IMR-90 (cell line): ENCODE measurements around the gene AHI1. TPM values are rescaled to one million over a fixed set of nuclear protein-coding genes. Genes with fewer than 3 reads are reported as not detected.

ENCODE experiments used
- ATAC-seq: fragments of 200-7000 bp; cut with Tn5 transposase; 2 replicates; pipeline ENCODE4 v1.9.1; 2020; ENCODE audit warnings: low read depth, mild to moderate bottlenecking, moderate library complexity
- BruUV-seq: library from RNA; stranded (reverse); fragments of 400-500 nt; replicated peaks from 2 replicates; lab custom pipeline; 2021; lab: Mats Ljungman, UMichigan
- CTCF ChIA-PET: fragments of 300-600 bp; formaldehyde crosslinking; extraction: SDS; loops from one replicate; lab custom pipeline; 2021; ENCODE audit warnings: antibody characterized with exemption; lab: Yijun Ruan, JAX
- POLR2A ChIA-PET: fragments of 300-600 bp; sonication (Branson Sonifier 250); formaldehyde crosslinking; loops from one replicate; lab custom pipeline; 2022; ENCODE audit warnings: antibody characterized with exemption; ENCODE audit not compliant: unreplicated experiment; lab: Charles Lee
- DNase-seq: peaks from one replicate; pipeline ENCODE4 v3.0.0; 2013
- H2AFZ ChIP-seq: replicated peaks from 2 replicates; pipeline ENCODE3; 2013; ENCODE audit warnings: low read length, mild to moderate bottlenecking; ENCODE audit not compliant: poor library complexity
- H2AK5ac ChIP-seq: 2 replicates; pipeline ENCODE4 v1.6.1; 2013; ENCODE audit warnings: low read depth, low read length, inconsistent platforms
- H2AK9ac ChIP-seq: replicated peaks from 2 replicates; pipeline ENCODE3; 2013; ENCODE audit warnings: mild to moderate bottlenecking, low read depth, low read length, moderate library complexity; ENCODE audit not compliant: poor library complexity
- H2BK120ac ChIP-seq: 2 replicates; pipeline ENCODE4 v1.6.1; 2013; ENCODE audit warnings: low read depth, low read length, inconsistent platforms
- H2BK15ac ChIP-seq: 3 replicates; pipeline ENCODE4 v1.6.1; 2013; ENCODE audit warnings: low read depth, low read length, inconsistent platforms
- H2BK20ac ChIP-seq: 2 replicates; pipeline ENCODE4 v1.6.1; 2013; ENCODE audit warnings: low read depth, mild to moderate bottlenecking, inconsistent platforms, low read length, moderate library complexity
- H2BK5ac ChIP-seq: 2 replicates; pipeline ENCODE4 v1.6.1; 2013; ENCODE audit warnings: mild to moderate bottlenecking, low read depth, low read length, inconsistent platforms; ENCODE audit not compliant: poor library complexity, severe bottlenecking
- H3K14ac ChIP-seq: replicated peaks from 2 replicates; pipeline ENCODE4 v1.6.1; 2013; ENCODE audit warnings: low read depth, low read length, inconsistent platforms
- H3K18ac ChIP-seq: 2 replicates; pipeline ENCODE4 v1.6.1; 2013; ENCODE audit warnings: low read depth, low read length, control low read depth
- H3K23ac ChIP-seq: 2 replicates; pipeline ENCODE4 v1.6.1; 2013; ENCODE audit warnings: low read depth, low read length, inconsistent platforms
- H3K27ac ChIP-seq: 2 replicates; pipeline ENCODE4 v1.5.1; 2013; ENCODE audit warnings: mild to moderate bottlenecking, control low read depth, low read length; ENCODE audit not compliant: insufficient read depth
- H3K27me3 ChIP-seq: 2 replicates; pipeline ENCODE4 v1.6.1; 2013; ENCODE audit warnings: low read length; ENCODE audit not compliant: control insufficient read depth, insufficient read depth
- H3K36me3 ChIP-seq: 2 replicates; pipeline ENCODE4 v1.6.1; 2013; ENCODE audit warnings: low read length, mixed read lengths; ENCODE audit not compliant: control insufficient read depth, insufficient read depth
- H3K4ac ChIP-seq: 2 replicates; pipeline ENCODE4 v1.6.1; 2013; ENCODE audit warnings: low read depth, low read length, inconsistent platforms
- H3K4me1 ChIP-seq: 2 replicates; pipeline ENCODE4 v1.6.1; 2013; ENCODE audit warnings: low read length, mixed read lengths; ENCODE audit not compliant: control insufficient read depth, insufficient read depth
- H3K4me2 ChIP-seq: 2 replicates; pipeline ENCODE4 v1.6.1; 2013; ENCODE audit warnings: low read depth, mild to moderate bottlenecking, control low read depth, low read length, moderate library complexity
- H3K4me3 ChIP-seq: 2 replicates; pipeline ENCODE4 v1.5.1; 2013; ENCODE audit warnings: low read depth, mild to moderate bottlenecking, control low read depth, low read length, moderate library complexity; ENCODE audit not compliant: insufficient read depth
- H3K56ac ChIP-seq: 2 replicates; pipeline ENCODE4 v1.6.1; 2013; ENCODE audit warnings: low read length, inconsistent platforms; ENCODE audit not compliant: insufficient read depth; ENCODE audit errors: extremely low read depth
- H3K79me1 ChIP-seq, 2 experiments: 2 replicates each; pipeline ENCODE4 v1.6.1; 2013; ENCODE audit warnings: low read length in 2 of 2, inconsistent platforms in 1 of 2, low read depth in 1 of 2
- H3K9ac ChIP-seq: 2 replicates; pipeline ENCODE4 v1.6.1; 2013; ENCODE audit warnings: low read depth, low read length, control low read depth
- H3K9me1 ChIP-seq: 2 replicates; pipeline ENCODE4 v1.6.1; 2013; ENCODE audit warnings: low read length, inconsistent platforms; ENCODE audit not compliant: insufficient read depth
- H3K9me3 ChIP-seq: 2 replicates; pipeline ENCODE4 v1.6.1; 2013; ENCODE audit warnings: low read length; ENCODE audit not compliant: control insufficient read depth, insufficient read depth
- H4K20me1 ChIP-seq: 2 replicates; pipeline ENCODE4 v1.6.1; 2013; ENCODE audit warnings: low read length, inconsistent platforms; ENCODE audit not compliant: insufficient read depth
- H4K5ac ChIP-seq: 2 replicates; pipeline ENCODE4 v1.6.1; 2013; ENCODE audit warnings: mild to moderate bottlenecking, low read depth, low read length, control low read depth
- H4K8ac ChIP-seq, 2 experiments: 2 replicates each; pipeline ENCODE4 v1.6.1; 2013; ENCODE audit warnings: low read depth in 2 of 2, low read length in 2 of 2, control low read depth in 1 of 2, inconsistent platforms in 1 of 2
- H4K91ac ChIP-seq: 2 replicates; pipeline ENCODE4 v1.6.1; 2013; ENCODE audit warnings: low read depth, low read length, inconsistent platforms; ENCODE audit not compliant: insufficient read depth
- MAZ ChIP-seq: IDR thresholded peaks from 2 replicates; pipeline ENCODE4 v1.6.1; 2012; ENCODE audit warnings: low read depth, mild to moderate bottlenecking, low read length, improper control_type of control experiment, moderate library complexity, borderline replicate concordance
- NFE2L2 ChIP-seq: fragments of 150-350 bp; IDR thresholded peaks from 2 replicates; pipeline ENCODE4 v1.6.1; 2016; ENCODE audit warnings: low read depth, mild to moderate bottlenecking, low read length
- dilution Hi-C: fragments of 300-500 bp; cut with HindIII; formaldehyde crosslinking; loops from one replicate; pipeline ENCODE4 v1.14.3; 2018; ENCODE audit warnings: low sequenced_read_pairs; ENCODE audit not compliant: unreplicated experiment
- in situ Hi-C: fragments of 300-500 bp; cut with MboI; formaldehyde crosslinking; loops from 3 replicates; pipeline ENCODE4 v1.14.3; 2019; ENCODE audit warnings: low sequenced_read_pairs, inconsistent platforms, mixed read lengths
- intact Hi-C: fragments of 100-400 bp; cut with micrococcal nuclease; formaldehyde crosslinking; loops from 2 replicates; pipeline ENCODE4 v1.10.0; 2022
- polyA plus RNA-seq, 3 experiments: library from polyadenylated mRNA; depleted of rRNA; stranded (reverse); fragments of >200 nt; gene quantifications; 2 replicates each; pipeline ENCODE4 v1.2.3, GENCODE V29; 2012; ENCODE audit warnings: low replicate concordance in 1 of 3
- total RNA-seq: library from RNA; depleted of rRNA; stranded (reverse); fragments of >200 nt; gene quantifications from 2 replicates; pipeline ENCODE4 v1.2.3, GENCODE V29; 2012

AHI1 gene
- total and polyA plus RNA-seq, 2 of the 4 experiments (the other 2 are of a cell fraction) = 9.5 to 19.4 TPM

GRCh38 chr6:135434991-135435390, 62.5 kb downstream of the AHI1 start:
- POLR2A ChIA-PET = no interaction called here
- in situ Hi-C loops (loop anchor here (25.0 kb wide), 1 partner anchor 1298 kb away; no protein-coding TSS in a partner anchor), dilution Hi-C loops (no loop called here), intact Hi-C loops (no loop called here)
- Histone ChIP-seq H3K27ac (no peak overlapping the region), H3K36me3 (peaks cover 4% of the 10 kb centered on the region; the same call in 1 of the 2 replicates), H3K79me1 (no peaks in the 10 kb centered on the region; a peak in 1 of 4 replicates), H3K56ac (no peak overlapping the region), H3K4me3 (no peak overlapping the region), H4K8ac (no peak overlapping the region), H2BK5ac (no peak overlapping the region), H3K9me3 (no peaks in the 10 kb centered on the region), H2BK15ac (no peak overlapping the region), H3K4me2 (no peak overlapping the region), H3K9ac (no peak overlapping the region), H2BK20ac (no peak overlapping the region), H2BK120ac (no peak overlapping the region), H3K14ac (no peak overlapping the region), H3K23ac (no peak overlapping the region), H3K4me1 (no peaks in the 10 kb centered on the region), H3K27me3 (no peaks in the 10 kb centered on the region), H4K91ac (no peak overlapping the region), H2AK9ac (no peak overlapping the region), H3K4ac (no peak overlapping the region), H4K20me1 (no peaks in the 10 kb centered on the region), H2AK5ac (no peak overlapping the region), H3K18ac (no peak overlapping the region), H2AFZ (no peak overlapping the region), H3K9me1 (no peaks in the 10 kb centered on the region), H4K5ac (no peak overlapping the region)
- TF ChIP-seq NFE2L2 (no peak), MAZ (no peak)
- BruUV-seq = no TSS peak
- no peak for ATAC-seq
- no peak for DNase-seq
- CTCF ChIA-PET = no interaction called here
